ENCODE measurements around the gene UAP1. TPM values are rescaled to one million over a fixed set of nuclear protein-coding genes. Genes with fewer than 3 reads are reported as not detected.

Gene UAP1
- total RNA-seq, 1 experiment from 2014 or later: 26.9 TPM

DNA sequence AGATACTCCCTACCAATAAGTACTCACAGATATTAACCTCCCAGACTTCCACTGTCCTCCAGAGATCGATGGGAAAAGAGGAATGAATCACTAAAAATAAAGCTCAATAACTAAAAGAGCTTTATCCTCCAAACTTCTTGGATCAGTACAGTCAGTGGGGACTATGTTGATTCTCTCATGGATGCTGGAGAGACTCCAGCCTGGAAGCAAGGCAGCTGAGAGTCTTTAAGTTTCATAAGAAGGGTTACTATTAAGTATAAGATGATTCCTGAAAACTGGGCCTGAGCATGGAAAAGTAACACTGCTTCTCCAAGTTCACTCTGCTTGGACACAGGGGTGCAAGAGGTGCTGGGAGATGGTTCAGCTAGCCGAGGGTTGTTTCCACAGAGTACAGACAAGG, 64.6 kb downstream of the UAP1 start:
- Histone ChIP-seq H2BK15ac (ENCODE audit: low read depth, low read length) (no peak overlapping the region), H3K27ac (ENCODE audit: insufficient read length, low read depth, low read length) (no peak overlapping the region), H2BK120ac (ENCODE audit: low read depth, low read length, poor library complexity, severe bottlenecking) (no peak overlapping the region), H2AFZ (ENCODE audit: low read length) (no peak overlapping the region), H2AK5ac (ENCODE audit: insufficient read length, low read length) (no peak overlapping the region), H4K8ac (replicated peaks; ENCODE audit: insufficient read length, low read depth, low read length) (no peak overlapping the region), H3K14ac (ENCODE audit: insufficient read depth, low read length) (no peak overlapping the region), H3K9ac (ENCODE audit: extremely low read depth, insufficient read length, low read length) (no peak overlapping the region), H2BK20ac (ENCODE audit: low read depth, low read length, poor library complexity, severe bottlenecking) (no peak overlapping the region), H3K9me3 (ENCODE audit: control insufficient read depth, low read depth, low read length) (no peaks in the 10 kb centered on the region), H2BK5ac (ENCODE audit: insufficient read length, low read length) (no peak overlapping the region), H3K4me2 (ENCODE audit: insufficient read depth, insufficient read length, low read length) (no peak overlapping the region), H4K5ac (ENCODE audit: insufficient read length, low read depth, low read length) (no peak overlapping the region), H4K20me1 (ENCODE audit: control insufficient read depth, insufficient read depth, insufficient read length) (no peaks in the 10 kb centered on the region), H3K4me1 (ENCODE audit: insufficient read depth, low read length) (no peaks in the 10 kb centered on the region), H3T11ph (ENCODE audit: low read length) (no peak overlapping the region), H3K27me3 (ENCODE audit: insufficient read depth, low read length) (no peaks in the 10 kb centered on the region), H3K23ac (ENCODE audit: insufficient read length, low read depth, low read length) (no peak overlapping the region), H3K23me2 (ENCODE audit: insufficient read length, low read depth, low read length, poor library complexity, severe bottlenecking) (no peaks in the 10 kb centered on the region), H3K18ac (ENCODE audit: insufficient read length, low read depth, low read length) (no peak overlapping the region), H3K4ac (ENCODE audit: low read depth, low read length) (no peak overlapping the region), H3K79me2 (ENCODE audit: insufficient read depth, low read length) (no peaks in the 10 kb centered on the region), H2BK12ac (ENCODE audit: insufficient read length, low read depth, low read length) (no peak overlapping the region), H3K79me1 (ENCODE audit: insufficient read depth, low read depth, low read length, poor library complexity, severe bottlenecking) (no peaks in the 10 kb centered on the region), H3K56ac (ENCODE audit: insufficient read length, low read depth, low read length) (no peak overlapping the region), H4K91ac (ENCODE audit: insufficient read length, low read depth, low read length) (no peak overlapping the region)
- no peaks in the 10 kb centered on the region for H3K4me1 Mint-ChIP-seq
- no peaks in the 10 kb centered on the region for H3K36me3 Mint-ChIP-seq (ENCODE audit: insufficient read depth in 1 of 3, low read depth in 3 of 3)
- DNase-seq: no peak
- H3K27ac Mint-ChIP-seq: no peak overlapping the region
- WGBS (ENCODE audit: extremely low coverage, insufficient read length, low lambda C conversion rate): no CpG with 5 or more reads among the region's 2 CpGs
- no peak overlapping the region for H3K4me3 Mint-ChIP-seq
- H3K27me3 Mint-ChIP-seq (ENCODE audit: low read depth): peaks cover 2% of the 10 kb centered on the region; the same call in 1 of the 2 replicates
- H3K9me3 Mint-ChIP-seq: no peaks in the 10 kb centered on the region
- TF ChIP-seq, protein P1, sequence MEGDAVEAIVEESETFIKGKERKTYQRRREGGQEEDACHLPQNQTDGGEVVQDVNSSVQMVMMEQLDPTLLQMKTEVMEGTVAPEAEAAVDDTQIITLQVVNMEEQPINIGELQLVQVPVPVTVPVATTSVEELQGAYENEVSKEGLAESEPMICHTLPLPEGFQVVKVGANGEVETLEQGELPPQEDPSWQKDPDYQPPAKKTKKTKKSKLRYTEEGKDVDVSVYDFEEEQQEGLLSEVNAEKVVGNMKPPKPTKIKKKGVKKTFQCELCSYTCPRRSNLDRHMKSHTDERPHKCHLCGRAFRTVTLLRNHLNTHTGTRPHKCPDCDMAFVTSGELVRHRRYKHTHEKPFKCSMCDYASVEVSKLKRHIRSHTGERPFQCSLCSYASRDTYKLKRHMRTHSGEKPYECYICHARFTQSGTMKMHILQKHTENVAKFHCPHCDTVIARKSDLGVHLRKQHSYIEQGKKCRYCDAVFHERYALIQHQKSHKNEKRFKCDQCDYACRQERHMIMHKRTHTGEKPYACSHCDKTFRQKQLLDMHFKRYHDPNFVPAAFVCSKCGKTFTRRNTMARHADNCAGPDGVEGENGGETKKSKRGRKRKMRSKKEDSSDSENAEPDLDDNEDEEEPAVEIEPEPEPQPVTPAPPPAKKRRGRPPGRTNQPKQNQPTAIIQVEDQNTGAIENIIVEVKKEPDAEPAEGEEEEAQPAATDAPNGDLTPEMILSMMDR (conservative IDR thresholded peaks at IDR 0.05): no peak

Data from H9 (cell line).